Progenitor cell of endocrine pancreas (in vitro differentiated cells): ENCODE data around the gene NRP2. TPM values are rescaled to one million over a fixed set of nuclear protein-coding genes. Genes with fewer than 3 reads are reported as not detected.

Experiments used
- DNase-seq: peaks from one replicate; pipeline ENCODE4 v3.0.0; 2021; ENCODE audit warnings: low spot score; ENCODE audit not compliant: unreplicated experiment
- H3K27ac Mint-ChIP-seq: 2 replicates; pipeline ENCODE4 v1.8.0; 2021; ENCODE audit warnings: mild to moderate bottlenecking, moderate library complexity, mixed read lengths
- H3K27me3 Mint-ChIP-seq: 2 replicates; pipeline ENCODE4 v1.8.0; 2021; ENCODE audit warnings: mixed read lengths
- H3K36me3 Mint-ChIP-seq: 2 replicates; pipeline ENCODE4 v1.8.0; 2022; ENCODE audit warnings: mixed read lengths; ENCODE audit not compliant: insufficient read depth
- H3K4me1 Mint-ChIP-seq: 2 replicates; pipeline ENCODE4 v1.8.0; 2021; ENCODE audit warnings: low read depth, mixed read lengths
- H3K4me3 Mint-ChIP-seq: 2 replicates; pipeline ENCODE4 v1.8.0; 2021; ENCODE audit warnings: low read depth, mild to moderate bottlenecking, moderate library complexity, mixed read lengths
- H3K9me3 Mint-ChIP-seq: 2 replicates; pipeline ENCODE4 v1.8.0; 2021; ENCODE audit warnings: low read depth, mixed read lengths
- CTCF ChIP-seq: fragments of 200-600 bp; sonication (generic); IDR thresholded peaks from one replicate; pipeline ENCODE4 v1.5.0; 2021; ENCODE audit warnings: antibody characterized with exemption, mild to moderate bottlenecking; ENCODE audit not compliant: unreplicated experiment
- total RNA-seq: library from RNA; stranded (reverse); gene quantifications from 2 replicates; pipeline ENCODE4 v1.2.1, GENCODE V29; 2021

NRP2 gene
- total RNA-seq, 1 donor from 2014 or later = 6.3 TPM

- no peak for DNase-seq
- Mint-ChIP-seq H3K27ac (no peak overlapping the region), H3K4me3 (no peak overlapping the region), H3K9me3 (no peaks in the 10 kb centered on the region), H3K27me3 (peaks cover 2% of the 10 kb centered on the region), H3K4me1 (peaks cover 45% of the 10 kb centered on the region), H3K36me3 (no peaks in the 10 kb centered on the region)
- no peak for TF ChIP-seq CTCF
Measured at GRCh38 chr2:205728366-205728765, 46.1 kb downstream of the NRP2 start.

- Mint-ChIP-seq H3K4me1 (peaks cover 57% of the 10 kb centered on the region), H3K27me3 (peaks cover 2% of the 10 kb centered on the region), H3K36me3 (no peaks in the 10 kb centered on the region), H3K9me3 (no peaks in the 10 kb centered on the region), H3K27ac (no peak overlapping the region), H3K4me3 (no peak overlapping the region)
- no peak for DNase-seq
- TF ChIP-seq CTCF = no peak
Measured at GRCh38 chr2:205730191-205730590, 47.9 kb downstream of the NRP2 start.

- Mint-ChIP-seq H3K27me3 (peaks cover 2% of the 10 kb centered on the region), H3K9me3 (no peaks in the 10 kb centered on the region), H3K4me1 (peaks cover 50% of the 10 kb centered on the region), H3K4me3 (no peak overlapping the region), H3K27ac (no peak overlapping the region), H3K36me3 (no peaks in the 10 kb centered on the region)
- no peak for DNase-seq
- TF ChIP-seq CTCF = no peak
Measured at GRCh38 chr2:205730701-205731582, 48.6 kb downstream of the NRP2 start.

GRCh38 chr2:205731583-205731981 is 49.3 kb downstream of the NRP2 start:
- no peaks in the 10 kb centered on the region for H3K36me3 Mint-ChIP-seq
- TF ChIP-seq CTCF = no peak
- H3K9me3 Mint-ChIP-seq = no peaks in the 10 kb centered on the region
- no peak overlapping the region for H3K4me3 Mint-ChIP-seq
- peaks cover 44% of the 10 kb centered on the region for H3K4me1 Mint-ChIP-seq
- no peak for DNase-seq
- peaks cover 2% of the 10 kb centered on the region for H3K27me3 Mint-ChIP-seq
- H3K27ac Mint-ChIP-seq = no peak overlapping the region

GRCh38 chr2:205732314-205732713 is 50.0 kb downstream of the NRP2 start:
- Mint-ChIP-seq H3K9me3 (no peaks in the 10 kb centered on the region), H3K27ac (no peak overlapping the region), H3K27me3 (peaks cover 2% of the 10 kb centered on the region), H3K36me3 (no peaks in the 10 kb centered on the region), H3K4me1 (peaks cover 38% of the 10 kb centered on the region), H3K4me3 (no peak overlapping the region)
- no peak for DNase-seq
- TF ChIP-seq CTCF = no peak
